Measurements from ENCODE around the gene CNTNAP2. TPM values are rescaled to one million over a fixed set of nuclear protein-coding genes. Genes with fewer than 3 reads are reported as not detected.

The CNTNAP2 gene
- total RNA-seq, 1 donor, result under 0.01 TPM

- DNase-seq (ENCODE audit: low read depth), result no peak
- H3K4me3 ChIP-seq (ENCODE audit: low read depth, low read length), result no peak overlapping the region
- TF ChIP-seq CTCF (IDR thresholded peaks at IDR 0.05; ENCODE audit: insufficient read depth, low read length), result no peak
These were observed 2070.9 kb downstream of the CNTNAP2 start for GRCh38 chr7:148187471-148187870.

- no peak for TF ChIP-seq CTCF (IDR thresholded peaks at IDR 0.05; ENCODE audit: insufficient read depth, low read length)
- DNase-seq (ENCODE audit: low read depth), result no peak
These were observed 2074.9 kb downstream of the CNTNAP2 start for GRCh38 chr7:148191391-148192065.

GRCh38 chr7:148192491-148192890, 2075.9 kb downstream of the CNTNAP2 start:
- no peak for DNase-seq (ENCODE audit: low read depth)
- no peak for TF ChIP-seq CTCF (IDR thresholded peaks at IDR 0.05; ENCODE audit: insufficient read depth, low read length)
- no peak overlapping the region for H3K4me3 ChIP-seq (ENCODE audit: low read depth, low read length)

More at GRCh38 chr7:148191391-148192065, 2074.9 kb downstream of the CNTNAP2 start:
- H3K4me3 ChIP-seq (ENCODE audit: low read depth, low read length), result no peak overlapping the region

- no peak for DNase-seq (ENCODE audit: low read depth)
- no peak overlapping the region for H3K4me3 ChIP-seq (ENCODE audit: low read depth, low read length)
- no peak for TF ChIP-seq CTCF (IDR thresholded peaks at IDR 0.05; ENCODE audit: insufficient read depth, low read length)
These were observed 2085.4 kb downstream of the CNTNAP2 start for GRCh38 chr7:148201992-148202391.

- H3K4me3 ChIP-seq (ENCODE audit: low read depth, low read length), result no peak overlapping the region
- no peak for TF ChIP-seq CTCF (IDR thresholded peaks at IDR 0.05; ENCODE audit: insufficient read depth, low read length)
- DNase-seq (ENCODE audit: low read depth), result no peak
These were observed 2088.2 kb downstream of the CNTNAP2 start for GRCh38 chr7:148204639-148205304.

GRCh38 chr7:148209643-148210190, 2093.1 kb downstream of the CNTNAP2 start:
- no peak for DNase-seq (ENCODE audit: low read depth)
- no peak overlapping the region for H3K4me3 ChIP-seq (ENCODE audit: low read depth, low read length)
- TF ChIP-seq CTCF (IDR thresholded peaks at IDR 0.05; ENCODE audit: insufficient read depth, low read length), result no peak

Data from fibroblast of the aortic adventitia (primary cell).